ENCODE data around the gene CFAP74. TPM values are rescaled to one million over a fixed set of nuclear protein-coding genes. Genes with fewer than 3 reads are reported as not detected.

Gene CFAP74
- total RNA-seq, 4 donors from 2014 or later = not detected

DNA sequence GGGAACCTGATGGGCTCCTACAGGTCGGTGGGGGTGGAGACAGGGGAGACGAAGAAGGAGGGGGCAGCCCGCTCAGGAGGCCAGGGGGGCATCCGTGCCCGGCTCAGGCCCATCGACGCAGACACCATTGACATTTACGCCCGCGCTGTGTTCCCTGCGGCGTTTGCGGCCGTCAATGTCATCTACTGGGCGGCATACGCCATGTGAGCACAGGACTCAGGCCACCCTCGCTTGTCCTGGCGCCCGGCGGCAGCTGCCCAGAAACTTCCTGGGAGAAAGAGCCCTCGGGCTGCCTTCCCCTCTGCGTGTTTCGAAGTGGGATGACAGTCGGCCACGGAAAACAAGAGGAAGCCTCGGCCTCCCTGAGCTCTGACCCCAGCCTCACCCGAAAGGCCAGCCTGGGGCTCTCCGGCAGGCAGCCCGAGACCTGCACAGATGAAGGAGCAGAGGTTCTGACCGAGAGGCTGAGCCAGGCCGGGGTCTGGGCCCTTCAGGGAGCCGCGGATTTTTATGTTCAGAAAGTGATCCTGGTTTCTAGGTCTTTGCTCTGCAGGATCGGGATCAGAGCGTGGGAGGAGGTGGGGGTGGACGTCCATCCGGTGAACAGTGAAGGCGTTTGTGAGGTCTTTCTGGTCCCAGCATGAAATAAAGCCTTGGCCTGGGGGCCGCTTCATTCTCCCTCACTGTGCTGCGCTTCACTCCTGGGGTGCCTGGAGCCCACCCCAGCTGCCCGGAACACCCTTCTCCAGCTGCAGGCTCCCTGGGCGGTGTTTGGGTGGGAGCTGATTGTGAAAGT lies 26.7 kb upstream of the CFAP74 start:
- intact Hi-C loops (cut with DNase I; ENCODE audit: low total_unique reads) = no loop called here
- Histone ChIP-seq H3K4me3 (no peak overlapping the region), H3K9me3 (no peaks in the 10 kb centered on the region), H3K4me1 (peaks cover 3 to 9% of the 10 kb centered on the region in 2 donors), H3K27me3 (peaks cover 0 to 6% (median 0%) of the 10 kb centered on the region in 3 donors), H3K27ac (no peak overlapping the region), H3K36me3 (no peaks in the 10 kb centered on the region)
- in situ Hi-C loops (cut with MboI; ENCODE audit: low sequenced_read_pairs in 4 of 4) = no loop called here
- no peak for ATAC-seq
- TF ChIP-seq CTCF (IDR thresholded peaks at IDR 0.05 in 4 of 5, conservative IDR thresholded peaks at IDR 0.05 in 1 of 5) (no peak), POLR2A (IDR thresholded peaks at IDR 0.05) (no peak)
- no peak for DNase-seq

DNA sequence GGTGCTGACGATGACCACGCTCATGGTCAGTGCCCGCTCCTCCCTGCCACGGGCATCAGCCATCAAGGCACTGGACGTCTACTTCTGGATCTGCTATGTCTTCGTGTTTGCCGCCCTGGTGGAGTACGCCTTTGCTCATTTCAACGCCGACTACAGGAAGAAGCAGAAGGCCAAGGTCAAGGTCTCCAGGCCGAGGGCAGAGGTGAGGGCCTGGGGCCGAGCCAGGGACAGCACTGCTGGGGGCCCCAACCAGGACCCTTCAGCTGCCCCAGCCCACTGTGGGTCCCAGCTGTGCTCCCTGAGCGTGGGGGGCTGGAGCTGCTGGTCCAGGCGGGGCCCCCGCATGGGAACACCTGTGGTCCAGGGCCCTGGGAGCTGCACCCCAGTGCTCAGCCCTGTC lies 26.0 kb upstream of the CFAP74 start:
- Histone ChIP-seq H3K4me1 (peaks cover 5 to 12% of the 10 kb centered on the region in 2 donors), H3K36me3 (no peaks in the 10 kb centered on the region), H3K27me3 (no peaks in the 10 kb centered on the region), H3K9me3 (no peaks in the 10 kb centered on the region), H3K27ac (no peak overlapping the region), H3K4me3 (no peak overlapping the region)
- in situ Hi-C loops (cut with MboI; ENCODE audit: low sequenced_read_pairs in 4 of 4) (no loop called here), intact Hi-C loops (cut with DNase I; ENCODE audit: low total_unique reads) (no loop called here)
- TF ChIP-seq POLR2A (IDR thresholded peaks at IDR 0.05) (no peak), CTCF (IDR thresholded peaks at IDR 0.05 in 4 of 5, conservative IDR thresholded peaks at IDR 0.05 in 1 of 5) (no peak)
- ATAC-seq (no peak), DNase-seq (no peak)

- TF ChIP-seq POLR2A (IDR thresholded peaks at IDR 0.05) (no peak), CTCF (IDR thresholded peaks at IDR 0.05 in 4 of 5, conservative IDR thresholded peaks at IDR 0.05 in 1 of 5) (no peak)
- H3K27ac ChIP-seq = no peak overlapping the region
- DNase-seq (no peak), ATAC-seq (no peak)
- intact Hi-C loops (cut with DNase I; ENCODE audit: low total_unique reads) = no loop called here
- no peaks in the 10 kb centered on the region for H3K27me3 ChIP-seq
- H3K9me3 ChIP-seq = no peaks in the 10 kb centered on the region
- in situ Hi-C loops (cut with MboI; ENCODE audit: low sequenced_read_pairs in 4 of 4) = no loop called here
- peaks cover 5 to 12% of the 10 kb centered on the region in 2 donors for H3K4me1 ChIP-seq
- H3K4me3 ChIP-seq = no peak overlapping the region
- H3K36me3 ChIP-seq = no peaks in the 10 kb centered on the region
These were observed 25.4 kb upstream of the CFAP74 start for GRCh38 chr1:2028870-2029560.

DNA sequence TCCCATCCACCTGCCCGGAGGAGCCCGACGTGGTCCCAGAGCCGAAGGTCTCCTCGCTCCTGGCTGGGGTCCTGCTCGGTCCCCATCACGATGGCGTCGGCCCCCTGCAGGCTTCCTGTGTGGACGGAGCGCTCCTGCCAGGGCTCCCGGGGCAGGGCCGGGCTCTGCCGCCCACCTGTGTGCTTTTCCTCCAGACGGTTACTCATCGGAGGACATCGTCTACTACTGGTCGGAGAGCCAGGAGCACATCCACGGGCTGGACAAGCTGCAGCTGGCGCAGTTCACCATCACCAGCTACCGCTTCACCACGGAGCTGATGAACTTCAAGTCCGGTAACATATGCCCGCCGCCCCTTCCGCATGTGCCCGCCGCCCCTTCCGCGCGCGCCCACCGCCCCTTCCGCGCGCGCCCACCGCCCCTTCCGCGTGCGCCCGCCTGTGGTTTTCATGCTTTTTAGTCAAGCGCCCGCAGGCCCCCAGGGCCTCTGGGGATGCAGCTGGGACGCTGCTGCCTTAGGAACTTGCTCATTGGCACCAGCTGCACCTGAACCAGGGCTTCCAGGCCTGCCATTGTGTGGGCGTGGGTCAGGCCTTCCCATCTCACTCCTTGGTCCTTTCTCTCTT lies 24.5 kb upstream of the CFAP74 start:
- intact Hi-C loops (cut with DNase I; ENCODE audit: low total_unique reads) (no loop called here), in situ Hi-C loops (cut with MboI; ENCODE audit: low sequenced_read_pairs in 4 of 4) (no loop called here)
- no peaks in the 10 kb centered on the region for H3K9me3 ChIP-seq
- no peak for TF ChIP-seq CTCF (IDR thresholded peaks at IDR 0.05 in 4 of 5, conservative IDR thresholded peaks at IDR 0.05 in 1 of 5)
- no peak for TF ChIP-seq POLR2A (IDR thresholded peaks at IDR 0.05)
- H3K27ac ChIP-seq = no peak overlapping the region
- H3K4me3 ChIP-seq = no peak overlapping the region
- DNase-seq = no peak
- H3K36me3 ChIP-seq = no peaks in the 10 kb centered on the region
- ATAC-seq = no peak
- peaks cover 5 to 12% of the 10 kb centered on the region in 2 donors for H3K4me1 ChIP-seq
- H3K27me3 ChIP-seq = peaks cover 0 to 3% (median 3%) of the 10 kb centered on the region in 3 donors
